ENCODE measurements around the gene MBL2. TPM values are rescaled to one million over a fixed set of nuclear protein-coding genes. Genes with fewer than 3 reads are reported as not detected.

Gene MBL2
- total and polyA plus RNA-seq, 2 donors from 2014 or later = not detected

- Histone ChIP-seq H3K9ac (ENCODE audit: low read length in 3 of 3) (no peak overlapping the region), H3K36me3 (ENCODE audit: control insufficient read depth in 2 of 3, insufficient read depth in 3 of 3, low read length in 3 of 3) (no peaks in the 10 kb centered on the region), H3K4me3 (ENCODE audit: low read length in 3 of 3) (no peak overlapping the region), H3K27me3 (ENCODE audit: control insufficient read depth, insufficient read depth, low read length) (no peaks in the 10 kb centered on the region), H3K9me3 (ENCODE audit: control insufficient read depth in 2 of 3, insufficient read depth in 1 of 3, low read length in 3 of 3) (no peaks in the 10 kb centered on the region), H3K27ac (ENCODE audit: low read depth in 2 of 2, low read length in 2 of 2) (no peak overlapping the region), H3K4me1 (ENCODE audit: control insufficient read depth in 2 of 3, insufficient read depth in 2 of 3, low read depth in 1 of 3, low read length in 3 of 3) (no peaks in the 10 kb centered on the region)
- no peak for TF ChIP-seq CTCF (IDR thresholded peaks at IDR 0.05; ENCODE audit: borderline replicate concordance, extremely low read depth, insufficient read depth)
- intact Hi-C loops (cut with DNase I) = no loop called here
- DNase-seq (no peak), FAIRE-seq (no peak)
Observed at GRCh38 chr10:52780391-52781155, 8.0 kb upstream of the MBL2 start.

- DNase-seq = peak in 4 of 5 donors; percentile 76 to 84 (median 81)
- no peak for FAIRE-seq
- no peaks in the 10 kb centered on the region for H3K27me3 ChIP-seq (ENCODE audit: control insufficient read depth, insufficient read depth, low read length)
- H3K9me3 ChIP-seq (ENCODE audit: control insufficient read depth in 2 of 3, insufficient read depth in 1 of 3, low read length in 3 of 3) = no peaks in the 10 kb centered on the region
- no peaks in the 10 kb centered on the region for H3K4me1 ChIP-seq (ENCODE audit: control insufficient read depth in 2 of 3, insufficient read depth in 2 of 3, low read depth in 1 of 3, low read length in 3 of 3)
- TF ChIP-seq CTCF (IDR thresholded peaks at IDR 0.05; ENCODE audit: borderline replicate concordance, extremely low read depth, insufficient read depth) = peak; percentile 86
- H3K4me3 ChIP-seq (ENCODE audit: low read length in 3 of 3) = no peak overlapping the region
- no peaks in the 10 kb centered on the region for H3K36me3 ChIP-seq (ENCODE audit: control insufficient read depth in 2 of 3, insufficient read depth in 3 of 3, low read length in 3 of 3)
- H3K9ac ChIP-seq (ENCODE audit: low read length in 3 of 3) = no peak overlapping the region
- intact Hi-C loops (cut with DNase I) = no loop called here
- no peak overlapping the region for H3K27ac ChIP-seq (ENCODE audit: low read depth in 2 of 2, low read length in 2 of 2)
Observed at GRCh38 chr10:52779541-52780390, 7.2 kb upstream of the MBL2 start.

- FAIRE-seq (no peak), DNase-seq (peak in 4 of 5 donors; percentile 66 to 90 (median 70))
- Histone ChIP-seq H3K4me1 (ENCODE audit: control insufficient read depth in 2 of 3, insufficient read depth in 2 of 3, low read depth in 1 of 3, low read length in 3 of 3) (no peaks in the 10 kb centered on the region), H3K36me3 (ENCODE audit: control insufficient read depth in 2 of 3, insufficient read depth in 3 of 3, low read length in 3 of 3) (no peaks in the 10 kb centered on the region), H3K9ac (ENCODE audit: low read length in 3 of 3) (no peak overlapping the region), H3K4me3 (ENCODE audit: low read length in 3 of 3) (no peak overlapping the region), H3K9me3 (ENCODE audit: control insufficient read depth in 2 of 3, insufficient read depth in 1 of 3, low read length in 3 of 3) (no peaks in the 10 kb centered on the region), H3K27ac (ENCODE audit: low read depth in 2 of 2, low read length in 2 of 2) (no peak overlapping the region), H3K27me3 (ENCODE audit: control insufficient read depth, insufficient read depth, low read length) (no peaks in the 10 kb centered on the region)
- intact Hi-C loops (cut with DNase I) = no loop called here
- TF ChIP-seq CTCF (IDR thresholded peaks at IDR 0.05; ENCODE audit: borderline replicate concordance, extremely low read depth, insufficient read depth) = no peak
Observed at GRCh38 chr10:52778511-52779392, 6.2 kb upstream of the MBL2 start.
